NB4 (cell line): ENCODE results near the gene SIGLEC11.

ENCODE experiments used
- CTCF ChIP-seq: IDR thresholded peaks from one replicate; pipeline ENCODE4 v1.5.1; 2012; ENCODE audit warnings: low read depth, low read length
- MAX ChIP-seq: IDR thresholded peaks from 2 replicates; pipeline ENCODE4 v1.6.1; 2011; ENCODE audit warnings: low read depth, low read length
- MYC ChIP-seq: IDR thresholded peaks from 2 replicates; pipeline ENCODE4 v1.6.1; 2011; ENCODE audit warnings: low read depth, low read length
- POLR2A ChIP-seq: IDR thresholded peaks from 2 replicates; pipeline ENCODE4 v1.6.1; 2011; ENCODE audit warnings: mild to moderate bottlenecking; ENCODE audit not compliant: insufficient read length; ENCODE audit errors: extremely low read depth

GRCh38 chr19:49968279-49968922 is 7.4 kb upstream of the SIGLEC11 start:
- no peak for TF ChIP-seq POLR2A
- no peak for TF ChIP-seq CTCF
- TF ChIP-seq MAX, result no peak
- no peak for TF ChIP-seq MYC
